Common myeloid progenitor, CD34-positive (primary cell): ENCODE measurements around the gene TTLL5.
A peak's percentile ranks its signal among the peaks of the same experiment; 100 is the strongest.

Experiments used
- CTCF ChIA-PET: fragments of 350-600 bp; sonication (Branson Sonifier 250); formaldehyde crosslinking; loops from one replicate; lab custom pipeline; 2021; ENCODE audit warnings: antibody characterized with exemption; lab: Charles Lee
- POLR2A ChIA-PET: fragments of 350-600 bp; sonication (Branson Sonifier 250); formaldehyde crosslinking; loops from one replicate; lab custom pipeline; 2021; ENCODE audit warnings: antibody characterized with exemption; lab: Charles Lee
- DNase-seq, 3 donors: peaks; one replicate each; pipeline versions ENCODE4 v3.0.0 to v3.0.0-alpha.2; 2013
- H3K27ac ChIP-seq, 2 experiments: 1 replicate in 1 of 2; 2 replicates in 1 of 2; pipeline ENCODE4 v1.7.0; 2013; ENCODE audit warnings: inconsistent platforms in 2 of 2, low read length in 2 of 2, mild to moderate bottlenecking in 2 of 2, low read depth in 1 of 2, moderate library complexity in 1 of 2; ENCODE audit not compliant: severe bottlenecking in 2 of 2, insufficient read depth in 1 of 2, poor library complexity in 1 of 2
- H3K27me3 ChIP-seq, 5 experiments: replicated peaks in 2 of 5; 1 replicate in 3 of 5; 2 replicates in 2 of 5; pipeline versions ENCODE4 v1.6.1 to v1.7.0; 2013; ENCODE audit warnings: low read length in 4 of 5, mild to moderate bottlenecking in 2 of 5, moderate library complexity in 2 of 5, inconsistent platforms in 1 of 5; ENCODE audit not compliant: insufficient read depth in 5 of 5, control insufficient read depth in 4 of 5
- H3K36me3 ChIP-seq, 4 experiments: 1 replicate in 2 of 4; 2 replicates in 2 of 4; pipeline versions ENCODE4 v1.6.1 to v1.7.0; 2013; ENCODE audit warnings: low read length in 3 of 4, control low read depth in 1 of 4, mild to moderate bottlenecking in 1 of 4; ENCODE audit not compliant: control insufficient read depth in 4 of 4, insufficient read depth in 4 of 4
- H3K4me1 ChIP-seq, 4 experiments: 1 replicate in 3 of 4; 2 replicates in 1 of 4; pipeline versions ENCODE4 v1.6.1 to v1.7.1; 2013; ENCODE audit warnings: low read length in 3 of 4, mild to moderate bottlenecking in 3 of 4, control low read depth in 1 of 4, inconsistent platforms in 1 of 4, moderate library complexity in 1 of 4; ENCODE audit not compliant: control insufficient read depth in 4 of 4, insufficient read depth in 4 of 4; ENCODE audit errors: control extremely low read depth in 1 of 4
- H3K4me3 ChIP-seq, 7 experiments: 1 replicate in 4 of 7; 2 replicates in 3 of 7; pipeline versions ENCODE4 v1.5.1 to v1.7.0; 2013; ENCODE audit warnings: mild to moderate bottlenecking in 7 of 7, low read length in 6 of 7, moderate library complexity in 6 of 7, inconsistent platforms in 2 of 7, low read depth in 2 of 7, control low read depth in 1 of 7; ENCODE audit not compliant: insufficient read depth in 4 of 7, control insufficient read depth in 1 of 7; ENCODE audit errors: extremely low read depth in 1 of 7
- H3K9me3 ChIP-seq, 5 experiments: 1 replicate in 4 of 5; 2 replicates in 1 of 5; pipeline versions ENCODE4 v1.6.1 to v1.7.1; 2013; ENCODE audit warnings: low read length in 4 of 5, mild to moderate bottlenecking in 2 of 5, inconsistent platforms in 1 of 5, low read depth in 1 of 5, moderate library complexity in 1 of 5; ENCODE audit not compliant: control insufficient read depth in 4 of 5, insufficient read depth in 2 of 5; ENCODE audit errors: control extremely low read depth in 1 of 5
- WGBS: methylation state at CpG from one replicate; pipeline ENCODE4 v1.1.5; 2013; ENCODE audit not compliant: insufficient coverage; 5-methylcytosine and 5-hydroxymethylcytosine counted together

TTLL5 gene

DNA sequence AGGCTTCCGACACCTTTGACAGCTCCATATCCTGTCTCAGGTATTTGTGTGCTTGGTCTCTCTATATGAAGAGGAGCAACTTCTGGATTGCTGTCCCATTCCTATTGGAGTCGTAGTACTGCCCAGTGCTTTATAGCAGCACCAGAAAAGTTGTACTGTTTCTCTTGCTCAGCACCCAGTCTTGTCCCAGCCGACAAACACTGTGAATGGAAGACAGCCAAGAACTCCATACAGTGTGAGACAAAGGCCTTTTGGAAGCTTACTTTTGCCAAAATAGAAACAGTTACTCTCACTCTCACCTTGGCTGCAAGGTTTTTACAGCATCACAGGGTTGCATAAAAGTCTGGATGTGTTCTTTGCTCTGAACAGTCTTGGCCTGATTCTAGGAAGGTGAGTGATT is 215.5 kb downstream of the TTLL5 start:
- H3K4me1 ChIP-seq: no peaks in the 10 kb centered on the region
- H3K27me3 ChIP-seq: no peaks in the 10 kb centered on the region
- POLR2A ChIA-PET: no interaction called here
- peaks cover 0 to 3% (median 0%) of the 10 kb centered on the region in 4 experiments for H3K36me3 ChIP-seq
- no peak overlapping the region for H3K27ac ChIP-seq
- CTCF ChIA-PET: no interaction called here
- no peak for DNase-seq
- no peaks in the 10 kb centered on the region for H3K9me3 ChIP-seq
- WGBS: 100% methylated on average over 3 of the region's 3 CpGs
- H3K4me3 ChIP-seq: no peak overlapping the region

DNA sequence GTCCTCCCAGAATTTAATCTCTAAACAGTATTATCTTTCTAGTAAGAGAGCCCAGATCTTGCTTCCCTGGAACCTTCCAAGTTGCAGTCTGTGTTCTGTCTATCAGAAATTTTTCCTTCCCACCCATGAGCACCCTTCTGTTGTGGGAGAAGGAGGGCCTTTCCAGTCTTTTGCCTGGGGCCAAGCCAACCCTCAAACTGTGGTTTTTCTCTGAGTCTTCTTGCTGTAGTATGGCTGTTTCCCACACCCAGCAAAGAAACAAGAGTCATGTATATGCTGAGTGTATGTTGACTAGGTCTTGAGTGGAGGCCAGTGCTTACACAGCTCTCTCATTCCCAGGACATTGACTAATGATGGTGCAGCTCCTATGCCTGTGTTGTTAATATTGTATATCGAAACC is 216.2 kb downstream of the TTLL5 start:
- no peaks in the 10 kb centered on the region for H3K9me3 ChIP-seq
- CTCF ChIA-PET: interaction anchor here (1.5 kb wide), 1 partner anchor 30 kb away, joined by 5 read pairs; no protein-coding TSS in a partner anchor
- H3K27me3 ChIP-seq: no peaks in the 10 kb centered on the region
- POLR2A ChIA-PET: no interaction called here
- no peak overlapping the region for H3K27ac ChIP-seq
- no peaks in the 10 kb centered on the region for H3K4me1 ChIP-seq
- WGBS: no CpG with 5 or more reads among the region's 1 CpG
- H3K4me3 ChIP-seq: no peak overlapping the region
- peaks cover 0 to 3% (median 0%) of the 10 kb centered on the region in 4 experiments for H3K36me3 ChIP-seq
- no peak for DNase-seq

GRCh38 chr14:75877884-75878283 is 216.8 kb downstream of the TTLL5 start:
- 100% methylated on average over 1 of the region's 4 CpGs for WGBS
- H3K4me3 ChIP-seq: no peak overlapping the region
- no peaks in the 10 kb centered on the region for H3K4me1 ChIP-seq
- ChIA-PET POLR2A (no interaction called here), CTCF (interaction anchor here (1.5 kb wide), 1 partner anchor 29 kb away, joined by 5 read pairs; no protein-coding TSS in a partner anchor)
- no peaks in the 10 kb centered on the region for H3K9me3 ChIP-seq
- H3K36me3 ChIP-seq: peaks cover 0 to 6% (median 2%) of the 10 kb centered on the region in 4 experiments
- no peak for DNase-seq
- no peak overlapping the region for H3K27ac ChIP-seq
- H3K27me3 ChIP-seq: no peaks in the 10 kb centered on the region

DNA sequence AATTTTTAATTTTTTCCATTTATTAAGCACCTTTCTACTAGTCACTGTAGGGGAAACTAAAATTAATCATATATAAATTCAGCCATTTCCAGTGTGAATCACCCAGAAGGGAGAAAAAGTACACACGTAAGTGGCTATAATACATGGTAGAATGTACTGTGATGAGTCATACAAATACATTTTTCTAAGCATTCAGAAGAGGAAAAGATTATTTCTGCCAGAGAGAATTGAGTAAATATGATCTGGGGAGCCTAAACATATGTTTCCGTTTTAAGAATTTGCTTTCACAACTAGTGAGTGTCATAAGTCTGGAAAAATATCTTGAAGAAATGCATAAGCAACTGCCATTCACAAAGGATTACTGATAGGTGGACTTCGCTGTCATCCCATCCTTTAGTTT is 218.0 kb downstream of the TTLL5 start:
- WGBS: 100% methylated on average over 1 of the region's 3 CpGs
- H3K4me1 ChIP-seq: no peaks in the 10 kb centered on the region
- H3K4me3 ChIP-seq: no peak overlapping the region
- ChIA-PET POLR2A (no interaction called here), CTCF (interaction anchor here (1.5 kb wide), 1 partner anchor 28 kb away, joined by 5 read pairs; no protein-coding TSS in a partner anchor)
- peak in 2 of 3 donors; percentile 7 to 11 for DNase-seq
- no peaks in the 10 kb centered on the region for H3K9me3 ChIP-seq
- H3K27me3 ChIP-seq: no peaks in the 10 kb centered on the region
- H3K27ac ChIP-seq: no peak overlapping the region
- H3K36me3 ChIP-seq: peaks cover 5 to 8% (median 7%) of the 10 kb centered on the region in 4 experiments

- Histone ChIP-seq H3K4me3 (no peak overlapping the region), H3K27me3 (no peaks in the 10 kb centered on the region), H3K27ac (no peak overlapping the region), H3K9me3 (no peaks in the 10 kb centered on the region), H3K36me3 (peaks cover 5 to 13% (median 8%) of the 10 kb centered on the region in 4 experiments), H3K4me1 (no peaks in the 10 kb centered on the region)
- CTCF ChIA-PET: interaction anchor here (1.1 to 1.3 kb wide), 2 partner anchors 28 to 86 kb away, joined by 3 read pairs; no protein-coding TSS in a partner anchor
- DNase-seq: no peak
- POLR2A ChIA-PET: no interaction called here
- 80% methylated on average over 1 of the region's 1 CpG for WGBS
These were observed 219.5 kb downstream of the TTLL5 start for GRCh38 chr14:75880512-75880911.

DNA sequence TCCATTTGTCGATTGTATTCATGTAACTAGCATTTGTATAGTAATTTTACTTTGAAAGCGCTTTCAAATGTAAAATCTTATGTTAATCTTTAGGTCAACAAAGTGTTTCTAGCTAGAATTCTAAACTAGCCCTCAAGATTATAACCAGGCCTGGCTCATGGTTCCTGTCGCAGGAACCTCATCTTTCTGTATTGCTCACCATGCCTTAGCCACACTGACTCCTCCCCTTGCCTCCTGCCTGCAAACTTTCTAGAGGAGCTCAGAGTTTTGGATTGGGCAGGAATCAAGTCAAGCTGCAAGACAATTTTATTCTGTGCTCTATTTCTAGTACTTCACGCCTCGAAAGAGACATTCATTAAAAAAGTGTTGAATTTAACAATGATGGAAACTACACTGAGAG is 220.9 kb downstream of the TTLL5 start:
- 100% methylated on average over 3 of the region's 5 CpGs for WGBS
- Histone ChIP-seq H3K27ac (no peak overlapping the region), H3K27me3 (no peaks in the 10 kb centered on the region), H3K9me3 (no peaks in the 10 kb centered on the region), H3K4me3 (no peak overlapping the region), H3K4me1 (no peaks in the 10 kb centered on the region), H3K36me3 (peaks cover 3 to 13% (median 10%) of the 10 kb centered on the region in 4 experiments)
- ChIA-PET CTCF (interaction anchor here (0.7 to 1.1 kb wide), 2 partner anchors 23 to 24 kb away, joined by 3 read pairs; no protein-coding TSS in a partner anchor), POLR2A (no interaction called here)
- DNase-seq: no peak

- ChIA-PET CTCF (interaction anchor here (1.3 kb wide), 1 partner anchor 18 kb away, joined by 4 read pairs; no protein-coding TSS in a partner anchor), POLR2A (no interaction called here)
- no peaks in the 10 kb centered on the region for H3K27me3 ChIP-seq
- peaks cover 0 to 2% (median 0%) of the 10 kb centered on the region in 5 experiments for H3K9me3 ChIP-seq
- H3K36me3 ChIP-seq: peaks cover 3 to 23% (median 12%) of the 10 kb centered on the region in 4 experiments
- DNase-seq: no peak
- H3K27ac ChIP-seq: no peak overlapping the region
- no peak overlapping the region for H3K4me3 ChIP-seq
- 95% methylated on average over 5 of the region's 6 CpGs for WGBS
- no peaks in the 10 kb centered on the region for H3K4me1 ChIP-seq
These were observed 223.2 kb downstream of the TTLL5 start for GRCh38 chr14:75884198-75884611.
